ENCODE results near the gene SLC66A2.

Gene SLC66A2

GRCh38 chr18:79935499-79935898 is 16.0 kb downstream of the SLC66A2 start:
- DNase-seq: no peak

- DNase-seq: no peak
Observed at GRCh38 chr18:79935098-79935480, 16.4 kb downstream of the SLC66A2 start.

- DNase-seq: no peak
Observed at GRCh38 chr18:79934311-79935097, 16.9 kb downstream of the SLC66A2 start.

GRCh38 chr18:79933765-79934164 is 17.7 kb downstream of the SLC66A2 start:
- no peak for DNase-seq

- no peak for DNase-seq
Observed at GRCh38 chr18:79932907-79933306, 18.5 kb downstream of the SLC66A2 start.

- DNase-seq: no peak
Observed at GRCh38 chr18:79931475-79931874, 20.0 kb downstream of the SLC66A2 start.

- DNase-seq: no peak
Observed at GRCh38 chr18:79930020-79930642, 21.3 kb downstream of the SLC66A2 start.

GRCh38 chr18:79928563-79928960 is 22.9 kb downstream of the SLC66A2 start:
- DNase-seq: no peak

GRCh38 chr18:79927607-79928562 is 23.6 kb downstream of the SLC66A2 start:
- no peak for DNase-seq

GRCh38 chr18:79926715-79927606 is 24.5 kb downstream of the SLC66A2 start:
- no peak for DNase-seq

GRCh38 chr18:79926306-79926705 is 25.1 kb downstream of the SLC66A2 start:
- DNase-seq: no peak

- no peak for DNase-seq
Observed at GRCh38 chr18:79924814-79925731, 26.4 kb downstream of the SLC66A2 start.

GRCh38 chr18:79923896-79924585 is 27.4 kb downstream of the SLC66A2 start:
- DNase-seq: no peak

- DNase-seq: no peak
Observed at GRCh38 chr18:79922971-79923411, 28.5 kb downstream of the SLC66A2 start.

GRCh38 chr18:79921984-79922965 is 29.2 kb downstream of the SLC66A2 start:
- no peak for DNase-seq

GRCh38 chr18:79919089-79919488 is 32.4 kb downstream of the SLC66A2 start:
- DNase-seq: no peak

- no peak for DNase-seq
Observed at GRCh38 chr18:79918615-79919011, 32.8 kb downstream of the SLC66A2 start.

- DNase-seq: no peak
Observed at GRCh38 chr18:79917853-79918614, 33.4 kb downstream of the SLC66A2 start.
